ENCODE measurements around the gene INO80C.

The INO80C gene

GRCh38 chr18:35422237-35422636, 75.5 kb downstream of the INO80C start:
- DNase-seq (ENCODE audit: low read depth) = no peak
- TF ChIP-seq CTCF (IDR thresholded peaks at IDR 0.05; ENCODE audit: insufficient read depth, low read depth, low read length, missing control alignments) = no peak
- no peak overlapping the region for H3K4me3 ChIP-seq (ENCODE audit: low read length)

GRCh38 chr18:35418610-35419009, 79.2 kb downstream of the INO80C start:
- no peak for TF ChIP-seq CTCF (IDR thresholded peaks at IDR 0.05; ENCODE audit: insufficient read depth, low read depth, low read length, missing control alignments)
- H3K4me3 ChIP-seq (ENCODE audit: low read length) = no peak overlapping the region
- DNase-seq (ENCODE audit: low read depth) = no peak

All from epithelial cell of esophagus (primary cell).